ENCODE results near the gene ALDH1A1. TPM values are rescaled to one million over a fixed set of nuclear protein-coding genes. Genes with fewer than 3 reads are reported as not detected.

Gene ALDH1A1
- total and polyA plus RNA-seq, 2 donors: 33.2 to 67.9 TPM

GRCh38 chr9:72984226-72984947 lies 31.5 kb upstream of the ALDH1A1 start:
- no peak overlapping the region for H3K4me3 ChIP-seq (ENCODE audit: low read depth, low read length)
- H3K27ac ChIP-seq (ENCODE audit: low read depth): no peak overlapping the region
- no peaks in the 10 kb centered on the region for H3K36me3 ChIP-seq (ENCODE audit: insufficient read depth)
- H3K4me1 ChIP-seq (ENCODE audit: insufficient read depth): no peaks in the 10 kb centered on the region
- 60% methylated on average over 2 of the region's 2 CpGs for WGBS
- DNase-seq (ENCODE audit: extremely low spot score): no peak

GRCh38 chr9:72983512-72984225 lies 30.8 kb upstream of the ALDH1A1 start:
- no peak overlapping the region for H3K4me3 ChIP-seq (ENCODE audit: low read depth, low read length)
- WGBS: 37% methylated on average over 5 of the region's 5 CpGs
- H3K4me1 ChIP-seq (ENCODE audit: insufficient read depth): no peaks in the 10 kb centered on the region
- no peak for DNase-seq (ENCODE audit: extremely low spot score)
- H3K27ac ChIP-seq (ENCODE audit: low read depth): no peak overlapping the region
- H3K36me3 ChIP-seq (ENCODE audit: insufficient read depth): no peaks in the 10 kb centered on the region

GRCh38 chr9:72983056-72983455 lies 30.2 kb upstream of the ALDH1A1 start:
- Histone ChIP-seq H3K27ac (ENCODE audit: low read depth) (no peak overlapping the region), H3K4me1 (ENCODE audit: insufficient read depth) (no peaks in the 10 kb centered on the region)

GRCh38 chr9:72982146-72982799 lies 29.4 kb upstream of the ALDH1A1 start:
- Histone ChIP-seq H3K4me3 (ENCODE audit: low read depth, low read length) (no peak overlapping the region), H3K4me1 (ENCODE audit: insufficient read depth) (no peaks in the 10 kb centered on the region), H3K36me3 (ENCODE audit: insufficient read depth) (no peaks in the 10 kb centered on the region), H3K27ac (ENCODE audit: low read depth) (no peak overlapping the region)
- 79% methylated on average over 5 of the region's 5 CpGs for WGBS
- no peak for DNase-seq (ENCODE audit: extremely low spot score)

More at GRCh38 chr9:72983056-72983455, 30.2 kb upstream of the ALDH1A1 start:
- DNase-seq (ENCODE audit: extremely low spot score): no peak
- Histone ChIP-seq H3K4me3 (ENCODE audit: low read depth, low read length) (no peak overlapping the region), H3K36me3 (ENCODE audit: insufficient read depth) (no peaks in the 10 kb centered on the region)

- Histone ChIP-seq H3K4me1 (ENCODE audit: insufficient read depth) (no peaks in the 10 kb centered on the region), H3K4me3 (ENCODE audit: low read depth, low read length) (no peak overlapping the region), H3K36me3 (ENCODE audit: insufficient read depth) (no peaks in the 10 kb centered on the region), H3K27ac (ENCODE audit: low read depth) (no peak overlapping the region)
- 97% methylated on average over 5 of the region's 5 CpGs for WGBS
- no peak for DNase-seq (ENCODE audit: extremely low spot score)
These were observed 28.6 kb upstream of the ALDH1A1 start for GRCh38 chr9:72981433-72981832.

- Histone ChIP-seq H3K27ac (ENCODE audit: low read depth) (no peak overlapping the region), H3K4me1 (ENCODE audit: insufficient read depth) (no peaks in the 10 kb centered on the region), H3K4me3 (ENCODE audit: low read depth, low read length) (no peak overlapping the region), H3K36me3 (ENCODE audit: insufficient read depth) (no peaks in the 10 kb centered on the region)
- DNase-seq (ENCODE audit: extremely low spot score): no peak
- WGBS: 46% methylated on average over 12 of the region's 12 CpGs
These were observed 27.9 kb upstream of the ALDH1A1 start for GRCh38 chr9:72980600-72981265.

GRCh38 chr9:72980183-72980582 lies 27.3 kb upstream of the ALDH1A1 start:
- WGBS: 98% methylated on average over 2 of the region's 2 CpGs

GRCh38 chr9:72979405-72980100 lies 26.7 kb upstream of the ALDH1A1 start:
- Histone ChIP-seq H3K27ac (ENCODE audit: low read depth) (no peak overlapping the region), H3K4me1 (ENCODE audit: insufficient read depth) (no peaks in the 10 kb centered on the region), H3K4me3 (ENCODE audit: low read depth, low read length) (no peak overlapping the region), H3K36me3 (ENCODE audit: insufficient read depth) (no peaks in the 10 kb centered on the region)
- WGBS: 67% methylated on average over 1 of the region's 1 CpG
- no peak for DNase-seq (ENCODE audit: extremely low spot score)

More at GRCh38 chr9:72980183-72980582, 27.3 kb upstream of the ALDH1A1 start:
- no peak for DNase-seq (ENCODE audit: extremely low spot score)
- Histone ChIP-seq H3K4me1 (ENCODE audit: insufficient read depth) (no peaks in the 10 kb centered on the region), H3K36me3 (ENCODE audit: insufficient read depth) (no peaks in the 10 kb centered on the region), H3K4me3 (ENCODE audit: low read depth, low read length) (no peak overlapping the region), H3K27ac (ENCODE audit: low read depth) (no peak overlapping the region)

GRCh38 chr9:72978744-72979143 lies 25.9 kb upstream of the ALDH1A1 start:
- no peak for DNase-seq (ENCODE audit: extremely low spot score)
- no peaks in the 10 kb centered on the region for H3K36me3 ChIP-seq (ENCODE audit: insufficient read depth)
- no peak overlapping the region for H3K27ac ChIP-seq (ENCODE audit: low read depth)
- no peaks in the 10 kb centered on the region for H3K4me1 ChIP-seq (ENCODE audit: insufficient read depth)
- no peak overlapping the region for H3K4me3 ChIP-seq (ENCODE audit: low read depth, low read length)
- 54% methylated on average over 1 of the region's 1 CpG for whole genome bisulfite sequencing

- DNase-seq (ENCODE audit: extremely low spot score): no peak
- Histone ChIP-seq H3K4me3 (ENCODE audit: low read depth, low read length) (no peak overlapping the region), H3K4me1 (ENCODE audit: insufficient read depth) (no peaks in the 10 kb centered on the region), H3K36me3 (ENCODE audit: insufficient read depth) (no peaks in the 10 kb centered on the region), H3K27ac (ENCODE audit: low read depth) (no peak overlapping the region)
- 88% methylated on average over 2 of the region's 2 CpGs for WGBS
These were observed 24.8 kb upstream of the ALDH1A1 start for GRCh38 chr9:72977670-72978069.

- Histone ChIP-seq H3K27ac (ENCODE audit: low read depth) (no peak overlapping the region), H3K36me3 (ENCODE audit: insufficient read depth) (no peaks in the 10 kb centered on the region), H3K4me1 (ENCODE audit: insufficient read depth) (no peaks in the 10 kb centered on the region), H3K4me3 (ENCODE audit: low read depth, low read length) (no peak overlapping the region)
- no peak for DNase-seq (ENCODE audit: extremely low spot score)
These were observed 21.6 kb upstream of the ALDH1A1 start for GRCh38 chr9:72974501-72974900.

- Histone ChIP-seq H3K4me1 (ENCODE audit: insufficient read depth) (no peaks in the 10 kb centered on the region), H3K27ac (ENCODE audit: low read depth) (no peak overlapping the region), H3K4me3 (ENCODE audit: low read depth, low read length) (no peak overlapping the region), H3K36me3 (ENCODE audit: insufficient read depth) (no peaks in the 10 kb centered on the region)
- WGBS: 69% methylated on average over 2 of the region's 2 CpGs
- DNase-seq (ENCODE audit: extremely low spot score): no peak
These were observed 19.8 kb upstream of the ALDH1A1 start for GRCh38 chr9:72972636-72973035.

- Histone ChIP-seq H3K36me3 (ENCODE audit: insufficient read depth) (no peaks in the 10 kb centered on the region), H3K4me1 (ENCODE audit: insufficient read depth) (no peaks in the 10 kb centered on the region), H3K27ac (ENCODE audit: low read depth) (no peak overlapping the region), H3K4me3 (ENCODE audit: low read depth, low read length) (no peak overlapping the region)
- no peak for DNase-seq (ENCODE audit: extremely low spot score)
- 60% methylated on average over 2 of the region's 2 CpGs for WGBS
These were observed 18.6 kb upstream of the ALDH1A1 start for GRCh38 chr9:72971411-72971810.
